Inflammatory macrophage treated with lipopolysaccharide for 1 hour (primary cell): Measurements from ENCODE around the gene NCOA4.
"Not testable (repeated sequence)": the region's sequence is repeated elsewhere in the genome, so short reads cannot be mapped to it uniquely, and the experiment has no call there.

Experiments used
- DNase-seq, 2 donors: peaks; one replicate each; pipeline ENCODE4 v3.0.0-alpha.2; 2020 to 2022

The NCOA4 gene

DNA sequence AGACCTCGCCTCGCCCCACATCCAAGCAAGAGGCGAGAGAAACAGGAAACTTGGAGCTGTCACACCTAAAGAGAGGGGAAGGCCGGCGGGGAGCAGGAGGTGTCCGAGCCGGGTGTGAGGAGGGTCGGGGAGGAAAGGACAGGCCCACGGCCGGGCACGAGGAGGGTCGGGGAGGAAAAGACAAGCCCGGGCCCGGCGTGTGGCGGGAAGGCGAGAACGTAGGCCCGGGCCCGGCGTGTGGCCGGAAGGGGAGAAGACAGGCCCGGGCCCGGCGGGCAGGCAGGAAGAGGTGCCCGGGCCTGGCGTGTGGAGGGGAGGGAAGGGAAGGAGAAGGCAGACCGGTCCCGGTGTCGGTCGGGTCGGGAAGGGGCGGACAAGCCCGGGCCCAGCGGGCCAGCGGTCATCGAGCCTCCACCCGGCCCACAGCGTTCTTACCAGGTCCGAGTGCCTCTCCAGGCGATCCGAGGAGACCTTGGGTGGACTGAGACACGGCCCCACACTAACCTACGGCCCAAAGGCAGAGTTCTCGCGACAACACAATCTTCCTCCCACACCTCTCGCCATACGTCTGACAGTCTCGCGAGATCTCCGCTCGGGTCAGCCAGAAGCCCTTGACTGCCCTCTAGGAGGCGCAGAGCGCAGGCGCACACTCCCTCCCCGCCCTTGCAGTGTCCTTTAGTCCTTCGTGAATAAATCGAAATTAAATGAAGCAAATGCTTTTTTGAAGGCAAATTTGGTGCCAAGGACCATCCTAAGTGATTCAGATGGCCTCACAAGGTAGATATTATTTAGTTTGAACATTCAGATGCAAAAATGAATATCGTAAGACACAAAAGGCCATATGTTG, at the start of gene NCOA4:
Gene NCOA4, minus strand, starts transcription at position 533 of the 847 bp plus-strand sequence. CDS start 13,943 bp downstream, outside the sequence.
- DNase-seq, result peak; percentile 96 to 98

DNA sequence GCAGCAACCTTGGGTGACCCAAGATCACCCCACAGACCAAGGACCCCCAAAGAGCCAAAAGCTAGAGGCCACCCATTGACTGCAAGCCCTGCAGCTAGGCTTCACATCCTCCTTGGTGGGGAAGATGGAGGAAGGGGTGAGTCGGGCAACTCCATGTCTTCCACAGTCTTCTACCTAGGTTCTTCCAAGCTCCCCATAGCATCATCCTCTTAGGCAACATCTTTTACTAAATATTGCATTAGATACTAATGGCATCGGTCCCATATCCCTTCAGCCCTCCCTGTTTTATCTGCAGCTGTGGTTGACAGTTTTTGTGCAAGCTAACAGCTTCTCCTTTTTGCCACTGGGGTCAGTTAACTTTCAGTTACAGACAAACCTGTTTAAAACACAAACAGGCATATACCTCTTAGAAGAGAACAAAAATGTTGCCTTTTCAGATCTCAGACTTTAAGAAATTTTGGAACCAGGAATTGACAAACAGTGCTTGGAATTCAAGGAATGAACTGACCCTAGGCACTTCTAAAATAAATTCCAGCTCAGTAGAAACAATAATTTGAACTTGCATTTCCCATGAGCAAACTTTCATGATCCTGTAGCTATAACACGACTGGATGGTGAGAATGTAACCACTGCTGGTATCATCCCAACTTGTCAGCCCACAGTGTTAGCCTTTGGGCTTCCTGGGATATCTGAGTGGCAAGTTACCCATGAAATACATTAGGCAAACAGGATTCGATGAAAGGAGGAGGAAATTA, 49.6 kb upstream of the NCOA4 start:
- peak; percentile 55 to 62 for DNase-seq

DNA sequence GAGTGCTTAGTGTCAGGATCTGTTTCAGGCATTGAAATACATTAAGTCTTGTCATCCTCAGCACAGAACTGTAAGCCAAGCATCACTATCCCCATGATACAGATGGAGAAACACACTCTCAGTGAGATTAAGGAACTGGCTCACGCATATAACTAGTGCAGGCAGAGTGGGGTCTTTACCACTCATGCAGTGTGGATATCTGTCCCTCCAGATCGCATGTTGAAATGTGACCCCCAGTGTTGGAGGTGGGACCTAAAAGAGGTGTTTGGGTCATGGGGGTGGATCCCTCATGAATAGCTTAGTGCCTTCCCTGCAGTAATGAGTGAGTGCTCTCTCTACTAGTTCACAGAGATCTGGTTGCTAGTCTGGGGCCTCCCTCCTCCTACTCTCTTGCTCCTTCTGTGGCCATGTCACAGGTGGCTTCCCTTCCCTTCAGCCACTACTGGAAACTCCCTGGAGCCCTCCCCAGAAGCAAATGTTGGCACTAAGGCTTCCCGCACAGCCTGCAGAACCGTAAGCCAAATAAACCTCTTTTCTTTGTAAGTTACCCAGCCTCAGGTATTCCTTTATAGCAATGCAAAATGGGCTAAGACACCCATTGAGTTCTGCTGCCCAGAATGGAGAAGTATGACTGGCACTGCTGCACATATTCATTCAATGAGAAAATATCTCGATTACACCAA, 47.4 kb upstream of the NCOA4 start:
- DNase-seq, result peak; percentile 17 to 40

DNA sequence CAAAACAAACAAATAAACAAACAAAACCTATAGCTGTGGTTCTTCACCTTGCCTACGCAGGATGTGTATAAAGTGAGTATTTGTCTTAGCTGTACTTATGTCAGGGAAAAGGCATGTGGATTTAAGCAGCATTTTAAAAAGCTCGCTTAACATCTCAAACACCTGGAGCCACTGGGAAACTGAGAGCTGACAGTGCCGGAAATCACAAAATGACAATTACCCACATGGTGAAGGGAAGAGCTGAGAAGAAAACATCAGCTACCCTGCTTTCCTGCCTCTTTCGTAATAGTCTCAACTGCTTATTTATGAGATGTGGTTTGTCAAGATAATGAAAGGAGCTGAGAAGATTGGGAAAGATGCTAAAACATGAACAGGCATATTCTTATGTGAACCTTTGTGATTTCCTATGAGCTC, 46.7 kb upstream of the NCOA4 start:
- peak; percentile 34 to 45 for DNase-seq

DNA sequence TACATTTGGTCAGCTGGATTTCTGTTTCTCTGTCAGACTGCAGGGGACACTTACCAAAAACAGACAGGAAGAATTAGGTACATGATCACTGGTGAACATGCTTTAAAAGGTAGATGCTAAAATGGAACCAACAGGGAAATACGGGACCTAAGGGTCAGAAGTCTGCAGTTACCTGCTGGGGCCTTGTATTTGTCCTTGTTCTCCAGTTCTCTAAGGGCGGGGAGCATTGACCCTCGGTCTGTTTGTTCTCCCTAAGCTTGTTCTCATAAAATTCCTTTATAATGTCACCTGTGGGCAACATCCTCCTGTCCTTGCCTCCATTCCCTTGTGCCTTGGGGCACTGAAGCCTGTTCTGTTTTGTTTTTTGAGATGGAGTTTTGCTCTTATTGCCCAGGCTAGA, 45.4 kb upstream of the NCOA4 start:
- no peak for DNase-seq

DNA sequence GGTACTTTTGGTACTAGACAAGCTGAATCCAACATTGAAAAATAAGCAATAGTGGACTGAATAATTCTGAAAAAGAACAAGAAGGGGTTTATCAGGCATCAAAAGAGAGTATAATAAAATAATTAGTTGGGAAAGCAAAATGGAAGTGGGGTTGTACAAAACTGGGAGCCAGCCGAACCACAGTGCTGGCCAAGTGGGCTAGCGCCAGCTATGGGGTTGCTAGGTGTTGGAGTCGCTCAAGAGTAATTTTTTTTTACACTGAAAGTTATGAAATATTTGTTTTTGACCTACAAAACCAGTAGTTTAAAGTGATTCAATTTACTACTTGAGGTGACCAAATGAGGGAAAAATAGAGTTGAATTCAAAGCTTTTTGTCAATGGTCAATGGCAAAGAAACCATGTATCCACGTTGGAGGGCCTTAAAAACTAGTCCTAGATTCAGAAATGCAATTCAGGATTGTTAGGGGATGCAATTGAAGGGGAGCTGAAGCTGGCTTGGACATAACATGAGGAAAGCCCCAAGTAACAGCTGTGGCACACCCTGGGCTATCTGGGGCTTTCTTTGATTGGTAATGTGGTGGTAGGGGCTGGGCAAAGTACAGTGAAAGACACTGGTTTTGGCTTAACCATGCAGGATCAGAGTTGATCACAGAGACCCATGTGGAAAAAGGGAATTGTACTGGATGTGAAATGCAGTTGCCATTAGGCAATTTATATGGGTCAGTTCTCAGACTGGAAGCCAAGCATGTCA, 43.9 kb upstream of the NCOA4 start:
- no peak for DNase-seq

DNA sequence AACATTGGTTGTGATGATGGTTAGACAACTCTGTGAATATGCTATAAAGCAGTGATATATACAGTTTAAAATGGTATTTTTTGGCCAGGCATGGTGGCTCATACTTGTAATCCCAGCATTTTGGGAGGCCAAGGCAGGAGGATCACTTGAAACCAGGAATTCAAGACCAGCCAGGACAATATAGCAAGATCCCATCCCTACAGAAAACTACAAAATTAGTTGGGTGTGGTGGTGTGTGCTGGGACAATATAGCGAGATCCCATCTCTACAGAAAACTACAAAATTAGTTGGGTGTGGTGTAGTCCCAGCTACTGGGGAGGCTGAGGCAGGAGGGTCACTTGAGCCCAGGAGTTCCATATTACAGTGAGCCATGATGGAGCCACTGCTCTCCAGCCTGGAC, 43.1 kb upstream of the NCOA4 start:
- no peak for DNase-seq

DNA sequence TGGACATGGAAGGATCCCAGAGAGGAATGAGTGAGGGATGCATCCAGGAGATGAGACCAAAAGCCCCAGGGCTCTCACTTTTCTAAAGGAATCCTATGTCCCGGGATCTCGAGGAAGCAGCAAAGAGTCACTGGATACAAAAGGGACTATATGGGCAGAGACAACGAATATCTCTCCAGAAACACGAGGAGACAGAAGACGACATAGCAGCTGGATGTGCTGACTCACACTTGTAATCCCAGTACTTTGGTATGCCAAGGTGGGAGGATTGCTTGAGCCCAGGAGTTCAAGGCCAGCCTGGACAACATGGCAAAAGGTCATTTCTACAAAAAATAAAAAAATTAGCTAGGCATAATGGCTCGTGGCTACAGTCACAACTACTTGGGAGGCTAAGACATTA, 40.3 kb upstream of the NCOA4 start:
- DNase-seq, result no peak

DNA sequence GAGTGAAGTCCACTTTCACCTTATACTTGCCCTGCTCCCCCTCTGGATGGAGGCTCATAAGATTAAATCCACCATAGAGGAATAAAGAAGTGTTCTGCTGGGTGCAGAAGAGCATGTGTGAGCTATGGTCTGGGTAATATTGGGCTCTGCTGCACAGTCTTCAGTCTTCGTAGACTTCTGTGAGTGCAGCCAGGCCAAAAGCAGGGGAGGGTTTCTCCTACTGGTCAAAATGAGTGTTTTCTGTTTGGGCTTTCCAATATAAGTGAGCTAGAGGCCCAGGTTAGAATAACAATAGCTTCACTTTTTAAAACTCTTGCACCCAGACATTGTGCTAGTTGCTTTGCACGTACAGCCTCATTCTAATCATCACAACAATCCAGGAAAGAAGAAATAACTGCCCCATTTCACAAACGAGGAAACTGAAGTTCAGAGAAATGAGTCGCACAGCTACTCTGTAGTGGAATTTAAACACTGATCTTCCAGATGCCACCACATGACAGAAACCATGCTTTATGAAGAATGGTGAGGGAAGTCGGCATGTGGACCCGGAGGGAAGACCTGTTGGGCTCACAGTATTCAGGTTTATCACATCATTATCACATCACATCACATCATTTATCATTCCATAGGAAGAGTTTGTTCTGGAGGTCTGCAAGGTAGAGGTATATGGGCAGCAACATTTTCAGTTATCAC, 39.5 kb upstream of the NCOA4 start:
- DNase-seq, result no peak

DNA sequence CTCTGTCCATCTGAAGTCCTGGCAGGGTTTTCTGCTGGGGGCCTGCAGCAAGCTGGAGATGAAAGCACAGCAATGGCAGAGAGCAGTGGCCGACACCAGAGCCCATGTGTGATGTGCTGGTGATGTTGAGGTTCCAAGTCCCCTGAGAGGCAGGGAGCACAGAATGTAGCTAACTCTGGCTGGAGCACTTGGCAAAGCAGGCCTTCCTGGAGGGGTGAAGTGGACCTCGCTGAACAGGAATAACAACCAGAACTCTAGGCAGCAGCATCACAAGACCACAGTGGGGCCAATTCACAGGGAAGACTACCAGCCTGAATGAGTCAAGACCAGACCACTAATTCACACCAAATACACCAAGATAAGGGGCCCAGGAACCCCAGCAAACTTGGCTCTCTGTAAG, 38.5 kb upstream of the NCOA4 start:
- DNase-seq, result no peak

DNA sequence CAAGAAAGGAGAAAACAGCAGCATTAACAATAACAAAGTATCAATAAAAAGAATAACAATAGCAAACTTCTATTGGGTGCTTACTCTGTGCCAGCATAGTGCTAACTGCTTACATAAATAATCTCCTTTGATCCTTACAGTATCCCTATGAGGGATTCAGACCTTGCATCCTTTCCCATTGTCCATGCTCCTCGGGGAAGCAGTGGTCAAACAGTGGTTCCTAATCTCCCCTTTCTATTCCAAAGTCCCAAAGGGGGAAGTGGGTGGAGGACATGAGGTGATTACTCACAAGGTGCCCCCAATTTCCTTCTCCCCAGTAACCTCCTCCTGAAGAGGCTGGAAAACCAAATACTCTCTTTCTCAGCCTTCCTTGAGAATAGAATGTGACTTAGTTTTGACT, 37.7 kb upstream of the NCOA4 start:
- DNase-seq, result no peak

DNA sequence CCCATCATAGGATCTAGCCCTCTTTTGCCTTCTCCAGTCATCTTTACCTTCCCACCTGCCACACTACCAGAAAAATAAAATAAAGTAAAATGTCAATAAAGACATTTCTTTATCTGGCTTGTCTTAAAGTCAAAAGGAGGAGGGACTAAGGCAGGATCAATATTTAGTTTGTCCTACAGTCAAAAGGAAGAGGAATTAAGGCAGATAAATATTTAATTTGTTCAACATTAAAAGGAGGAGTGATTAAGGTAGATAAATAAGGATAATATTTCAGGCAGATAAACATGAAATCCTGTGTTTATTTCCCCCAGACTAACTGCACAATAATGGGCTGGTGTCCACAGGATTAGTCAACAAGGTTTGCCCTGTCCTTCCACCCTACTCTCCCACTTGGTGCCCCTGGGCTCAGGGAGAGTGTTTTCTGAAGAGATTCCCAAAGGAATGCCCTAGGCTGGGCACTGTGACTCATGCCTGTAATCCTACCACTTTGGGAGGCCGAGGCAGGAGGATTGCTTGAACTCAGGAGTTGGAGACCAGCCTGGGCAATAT, 33.9 kb upstream of the NCOA4 start:
- no peak for DNase-seq

DNA sequence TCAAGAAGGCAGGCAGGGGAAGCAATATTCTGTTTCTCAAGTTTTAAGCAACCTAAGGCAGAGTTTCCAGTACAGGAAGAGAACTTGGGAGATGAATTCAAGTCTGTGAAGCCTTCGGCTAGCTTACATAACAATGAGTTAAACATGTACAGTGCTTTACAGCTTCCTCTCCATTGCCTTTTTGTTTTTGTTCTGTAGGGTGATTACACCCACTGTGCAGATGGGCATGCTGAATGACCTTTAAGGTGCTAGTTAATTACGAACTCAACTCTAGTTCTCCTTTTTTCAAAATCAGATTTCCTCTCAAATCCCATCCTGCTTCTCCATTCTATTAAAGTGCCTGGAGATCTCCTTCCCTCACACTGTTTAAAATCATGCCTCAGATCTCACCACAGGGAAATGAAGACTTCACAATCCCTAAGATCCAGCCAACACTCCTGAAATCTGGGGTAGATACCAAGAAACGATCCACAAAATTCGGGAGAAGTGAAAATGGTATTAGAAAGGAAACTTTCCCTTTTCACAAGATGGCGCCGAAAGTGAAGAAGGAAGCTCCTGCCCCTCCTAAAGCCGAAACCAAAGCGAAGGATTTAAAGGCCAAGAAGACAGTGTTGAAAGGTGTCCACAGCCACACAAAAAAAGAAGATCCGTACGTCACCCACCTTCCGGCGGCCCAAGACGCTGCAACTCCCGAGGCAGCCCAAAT, 32.5 kb upstream of the NCOA4 start:
- no peak for DNase-seq

DNA sequence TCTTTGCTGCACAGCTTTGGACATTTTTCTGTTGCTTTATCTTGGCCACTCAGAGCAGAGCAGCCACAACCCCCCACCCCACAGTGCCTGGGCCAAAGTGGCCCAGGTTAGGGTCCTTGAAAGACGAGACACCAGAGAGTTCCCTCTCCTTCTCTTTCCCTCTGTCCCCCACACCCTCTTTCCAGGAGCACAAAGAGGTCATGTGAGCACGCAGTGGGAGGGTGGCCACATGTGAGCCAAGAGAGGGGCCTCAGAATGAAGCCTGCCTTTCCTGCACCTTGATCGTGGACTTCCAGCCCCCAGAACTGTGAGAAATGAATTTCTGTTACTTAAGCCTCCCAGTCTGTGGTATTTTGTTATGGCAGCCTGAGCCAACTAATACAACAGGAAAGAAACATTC, 30.3 kb upstream of the NCOA4 start:
- no peak for DNase-seq

DNA sequence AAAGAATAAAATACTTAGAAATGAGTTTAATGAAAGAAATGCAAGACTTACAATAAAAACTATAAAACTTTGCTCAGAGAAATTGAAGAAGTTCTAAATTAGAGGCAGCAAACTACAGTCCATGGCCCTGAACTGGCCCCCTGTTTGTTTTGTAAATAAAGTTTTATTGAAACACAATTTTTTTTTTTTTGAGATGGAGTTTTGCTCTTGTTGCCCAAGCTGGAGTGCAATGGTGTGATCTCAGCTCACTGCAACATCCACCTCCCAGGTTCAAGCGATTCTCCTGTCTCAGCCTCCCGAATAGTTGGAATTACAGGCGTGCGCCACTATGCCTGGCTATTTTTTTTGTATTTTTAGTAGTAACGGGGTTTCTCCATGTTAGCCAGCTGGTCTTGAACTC, 27.5 kb upstream of the NCOA4 start:
- DNase-seq, result not testable (repeated sequence)

DNA sequence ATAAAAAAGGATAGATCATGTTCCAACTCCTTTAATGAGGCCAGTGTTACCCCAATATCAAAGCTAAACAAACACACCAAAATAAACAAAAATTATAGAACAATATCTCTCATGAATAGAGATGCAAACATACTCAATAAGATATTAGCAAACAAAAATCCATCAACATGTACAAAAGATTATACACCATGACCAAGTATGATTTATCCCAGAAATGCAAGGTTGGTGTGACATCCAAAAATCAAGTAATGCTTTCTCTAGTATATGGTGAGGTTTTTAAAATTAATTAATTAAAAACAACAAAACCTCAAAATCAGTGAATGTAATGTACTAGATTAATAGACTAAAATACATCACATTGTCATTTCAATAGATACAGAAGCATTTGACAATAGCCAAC, 26.6 kb upstream of the NCOA4 start:
- no peak for DNase-seq

DNA sequence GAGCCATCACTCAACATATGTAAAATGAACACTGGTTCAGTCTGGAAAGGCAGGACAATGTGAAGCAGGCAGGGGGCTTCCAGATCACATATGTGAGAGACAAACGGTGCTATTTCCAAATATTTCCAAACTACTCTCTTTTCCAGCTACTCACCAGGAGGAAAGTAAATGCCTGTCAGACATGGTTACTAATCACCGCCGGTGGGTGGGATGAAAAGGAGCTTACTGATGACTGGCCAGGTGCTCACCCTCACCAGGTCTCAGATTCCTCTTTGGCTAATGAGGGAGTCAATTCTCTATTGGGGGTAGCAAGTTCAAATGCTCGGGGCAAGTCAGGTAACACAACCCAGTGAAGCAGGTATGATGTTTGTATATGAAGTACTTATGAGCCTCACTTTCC, 25.3 kb upstream of the NCOA4 start:
- DNase-seq, result no peak

DNA sequence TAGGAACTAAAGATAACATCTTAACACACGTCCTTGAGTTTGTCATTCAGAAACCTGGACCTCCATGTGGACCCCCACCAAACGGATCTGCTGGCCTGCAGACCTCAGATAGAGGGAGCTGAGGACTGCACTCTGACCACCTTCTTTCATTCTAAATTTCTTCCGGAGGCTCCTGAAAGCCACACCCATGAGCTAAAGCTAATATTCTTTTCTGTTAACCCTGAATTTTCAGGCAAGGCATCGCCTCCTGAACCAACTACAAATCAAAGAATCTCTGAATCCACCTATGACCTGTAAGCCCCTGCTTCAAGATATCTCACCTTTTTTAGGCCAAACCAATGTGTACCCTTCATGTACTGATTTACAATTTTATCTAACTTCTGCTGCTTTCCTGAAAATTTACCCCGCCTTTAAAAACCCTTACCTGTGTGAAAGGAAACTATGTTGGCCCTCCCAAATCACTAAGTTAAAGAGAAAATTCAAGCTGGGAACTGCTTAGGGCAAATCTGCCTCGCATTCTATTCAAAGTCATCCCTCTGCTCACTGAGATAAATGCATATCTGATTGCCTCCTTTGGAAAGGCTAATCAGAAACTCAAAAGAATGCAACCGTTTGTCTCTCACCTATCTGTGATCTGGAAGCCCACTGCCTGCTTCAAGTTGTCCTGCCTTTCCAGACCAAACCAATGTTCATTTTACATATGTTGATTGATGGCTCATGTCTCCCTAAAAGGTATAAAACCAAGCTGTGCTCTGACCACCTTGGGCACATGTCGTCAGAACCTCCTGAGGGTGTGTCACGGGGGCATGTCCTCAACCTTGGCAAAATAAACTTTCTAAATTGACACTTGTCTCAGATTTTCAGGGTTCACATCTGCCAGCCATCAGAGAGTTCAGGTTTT, 23.4 kb upstream of the NCOA4 start:
- DNase-seq, result no peak

DNA sequence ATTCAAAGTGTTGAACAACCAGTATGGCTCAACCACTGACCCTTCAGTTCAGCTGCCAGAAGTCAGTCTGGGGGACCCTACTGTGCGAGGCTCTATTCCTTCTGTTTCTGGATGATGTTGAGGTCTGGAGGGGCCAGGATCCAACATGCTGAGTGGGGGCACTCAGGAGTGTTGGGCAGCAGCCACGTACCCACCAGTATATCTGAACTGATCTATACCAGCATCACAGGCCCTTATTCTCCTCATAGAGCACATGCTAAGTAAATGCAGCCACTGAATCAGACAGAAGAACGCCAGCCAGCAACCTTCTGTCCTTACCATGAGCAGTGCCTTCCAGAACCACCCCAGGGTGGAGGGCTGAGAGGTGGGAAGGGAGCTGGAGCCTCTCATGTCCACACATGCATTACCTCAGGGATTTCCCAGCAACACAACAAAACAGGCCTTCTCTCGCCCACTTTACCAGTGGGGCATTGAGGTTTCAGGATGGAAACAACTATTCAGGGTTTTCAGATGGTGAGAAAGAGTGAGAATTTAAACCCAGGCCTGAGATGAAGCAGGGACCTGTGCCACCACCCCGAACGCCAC, 22.5 kb upstream of the NCOA4 start:
- no peak for DNase-seq
